T-helper 1 cell treated with Interleukin-12 subunit alpha and Interleukin-12 subunit beta and Interleukin-4 antibody, amounts not matched to agents 30 ng/mL and 1 ng/mL, for 36 hours (primary cell): ENCODE measurements around the gene SPAG6. TPM values are rescaled to one million over a fixed set of nuclear protein-coding genes. Genes with fewer than 3 reads are reported as not detected.

Experiments
- intact Hi-C: fragments of 100-400 bp; cut with micrococcal nuclease; formaldehyde crosslinking; loops from one replicate; pipeline ENCODE4 v1.15.1; 2024
- total RNA-seq: library from RNA; stranded (reverse); gene quantifications from 2 replicates; pipeline ENCODE4 v1.2.3, GENCODE V29; 2022

SPAG6 gene
- total RNA-seq, 1 donor from 2014 or later = 0.96 TPM

DNA sequence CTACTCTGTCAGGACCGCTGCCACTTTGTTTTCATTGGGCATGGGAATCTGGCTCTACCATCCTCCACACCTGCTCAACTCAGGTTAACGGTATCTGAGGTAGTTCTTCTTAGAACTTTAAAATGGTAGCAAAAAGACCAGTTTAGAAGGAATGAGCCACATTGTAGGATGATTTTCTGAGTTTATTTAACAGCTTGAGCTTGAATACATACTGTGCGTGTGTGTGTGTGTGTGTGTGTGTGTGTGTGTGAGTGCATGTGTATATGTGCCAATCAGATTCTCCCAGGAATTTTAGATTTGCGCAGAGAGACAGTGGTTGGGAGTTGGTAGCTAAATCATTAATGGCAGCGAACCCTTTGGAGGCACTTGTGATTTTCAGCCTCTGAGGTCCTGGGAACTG, 81.4 kb downstream of the SPAG6 start:
- intact Hi-C loops = no loop called here

DNA sequence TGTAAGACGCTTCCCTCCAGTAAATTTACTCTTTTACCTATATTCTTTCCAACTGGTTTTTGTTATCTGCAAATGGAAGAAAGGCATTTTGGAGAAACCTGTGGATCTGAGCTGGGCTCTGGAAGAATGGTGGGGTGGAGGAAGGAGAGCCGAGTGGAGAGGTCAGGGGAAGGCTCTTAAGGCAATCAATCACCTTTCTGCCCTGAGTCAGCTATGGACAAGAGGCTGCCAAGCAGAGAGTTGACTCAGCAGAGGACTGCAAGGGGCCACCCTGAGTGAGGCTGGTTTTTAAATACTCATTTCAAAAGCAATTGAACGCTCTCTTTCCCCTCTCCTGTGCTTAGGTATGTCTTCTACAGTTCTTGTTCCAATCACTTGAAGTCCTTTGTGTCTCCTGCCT, 81.8 kb downstream of the SPAG6 start:
- intact Hi-C loops = no loop called here

DNA sequence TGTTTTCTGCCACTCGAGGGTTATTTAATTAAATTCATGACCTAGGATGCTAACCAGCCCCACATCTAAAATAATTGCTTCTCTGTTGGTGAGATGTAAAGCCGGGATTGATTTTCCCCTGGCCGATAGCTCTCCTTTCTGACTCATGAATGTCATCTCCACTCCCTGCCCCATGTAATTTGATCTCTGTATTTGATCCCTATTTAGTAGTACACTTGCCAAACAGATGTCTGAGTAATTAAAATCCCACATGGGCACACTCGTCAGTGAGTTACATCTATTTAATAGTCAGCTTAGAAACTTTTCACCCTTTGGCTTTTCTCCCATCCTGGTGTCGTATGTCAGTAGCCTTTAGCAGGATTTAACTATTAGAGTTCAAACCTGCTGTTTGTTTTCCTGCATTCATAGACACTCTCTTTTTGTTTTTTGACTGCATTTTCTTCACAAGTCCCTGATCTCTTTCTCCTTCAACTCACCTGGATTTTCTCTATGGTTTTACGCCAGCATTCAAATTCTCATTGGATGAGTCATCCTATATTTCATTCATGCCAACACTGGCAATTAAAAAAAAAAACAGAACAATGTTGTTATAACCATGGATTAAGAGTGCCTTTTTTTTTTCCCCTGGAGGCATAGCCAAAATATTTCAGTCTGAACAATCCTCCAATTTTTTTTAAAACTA, 82.7 kb downstream of the SPAG6 start:
- intact Hi-C loops = no loop called here

DNA sequence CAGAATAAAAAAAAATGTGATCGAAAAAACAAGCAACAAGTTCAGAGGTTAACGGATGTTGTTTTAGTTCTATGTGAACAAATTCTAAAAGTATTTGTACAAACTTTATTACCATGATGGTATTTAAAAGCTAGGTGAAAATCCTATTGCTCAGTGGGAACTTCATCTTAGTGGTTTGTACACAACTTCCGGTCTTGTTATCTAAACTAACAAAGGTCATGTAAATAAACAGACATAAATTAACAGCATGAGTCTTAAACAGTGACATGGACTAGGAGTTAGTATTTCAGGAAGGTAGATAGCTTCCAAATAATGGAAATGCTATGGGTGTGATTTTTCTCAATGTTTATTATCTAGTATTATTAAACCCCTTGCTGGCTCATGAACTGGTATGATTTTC, 83.8 kb downstream of the SPAG6 start:
- intact Hi-C loops = no loop called here

DNA sequence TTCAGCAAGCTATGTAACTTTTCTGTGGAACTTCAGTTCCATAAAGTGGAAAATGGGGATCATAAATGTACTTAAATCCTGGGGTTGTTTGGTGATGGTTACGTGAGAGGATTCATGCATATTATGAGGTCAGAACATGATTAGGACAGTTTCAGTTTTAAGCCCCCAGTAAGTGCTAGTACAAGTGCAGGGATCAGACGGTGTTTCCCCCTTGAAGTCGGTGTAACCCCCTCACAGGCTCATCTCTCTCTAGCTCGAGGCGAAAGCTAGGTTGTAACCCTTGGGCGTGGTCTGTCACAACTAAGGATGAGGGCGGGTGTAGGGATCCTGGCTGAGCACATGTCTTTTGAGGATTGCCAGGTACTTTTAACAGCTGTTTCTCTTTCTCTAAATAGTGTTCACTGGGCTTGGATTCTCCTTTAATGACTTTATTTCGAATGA, 84.7 kb downstream of the SPAG6 start:
- intact Hi-C loops = loop anchor here (5.0 to 10.0 kb wide), 3 partner anchors 38 to 1015 kb away; no protein-coding TSS in a partner anchor

DNA sequence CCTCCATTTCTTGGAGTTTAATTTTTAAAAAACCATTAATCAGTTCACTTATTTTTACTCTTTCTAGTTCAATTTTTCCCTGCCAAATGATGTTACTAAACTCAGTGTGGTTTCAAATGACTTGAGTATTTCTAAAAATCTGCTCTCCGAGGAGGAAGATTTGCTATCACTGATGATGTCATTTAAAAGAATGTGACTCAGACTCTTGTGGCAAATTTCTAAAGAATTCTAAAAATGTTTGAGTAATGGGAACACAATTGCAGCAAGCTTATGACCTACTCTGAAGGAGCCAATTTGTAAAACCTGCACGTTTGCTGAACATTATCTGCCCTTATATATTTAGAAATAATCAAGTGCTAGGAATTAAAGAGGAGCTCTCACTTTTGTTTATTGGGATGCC, 88.6 kb downstream of the SPAG6 start:
- intact Hi-C loops = loop anchor here (5.0 to 10.0 kb wide), 3 partner anchors 42 to 1011 kb away; no protein-coding TSS in a partner anchor

DNA sequence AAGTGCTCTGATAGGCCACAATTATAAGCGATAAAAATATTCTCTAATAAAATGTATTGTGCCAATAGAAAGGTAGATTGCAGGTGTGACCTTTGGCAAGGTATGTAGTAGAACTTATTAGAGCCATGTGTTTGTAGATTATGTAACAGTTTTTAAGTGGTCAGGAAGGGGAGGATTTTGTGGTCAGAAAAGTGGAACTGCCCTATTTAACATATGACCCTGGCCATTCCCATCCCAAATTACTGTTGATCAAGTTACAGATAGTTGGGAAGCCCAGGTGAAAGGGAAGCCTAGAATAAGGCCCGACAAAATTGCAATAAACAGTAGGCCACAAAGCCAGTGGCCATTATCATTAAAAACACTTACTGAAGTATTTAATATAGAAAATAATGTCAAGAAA, 89.2 kb downstream of the SPAG6 start:
- intact Hi-C loops = loop anchor here (5.0 to 10.0 kb wide), 3 partner anchors 42 to 1010 kb away; no protein-coding TSS in a partner anchor

DNA sequence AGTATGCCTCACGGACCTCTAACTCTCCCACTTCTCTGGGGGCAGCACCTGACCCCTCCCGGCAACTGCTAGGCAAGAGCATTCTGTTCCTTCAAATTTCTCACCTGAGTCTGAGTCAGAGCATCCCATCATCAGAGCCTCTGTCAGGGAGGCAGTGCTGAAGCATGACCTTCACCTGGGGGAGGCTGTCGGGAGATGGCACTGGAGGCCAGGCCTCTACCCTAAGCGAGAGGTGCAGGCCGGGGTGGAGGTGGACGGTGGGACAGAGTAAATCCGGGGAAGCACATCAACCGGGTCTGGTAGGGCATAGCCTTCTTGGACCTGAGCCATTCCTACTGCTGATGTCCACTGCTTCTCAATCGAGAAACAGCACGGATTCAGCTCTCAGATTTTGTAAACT, 90.4 kb downstream of the SPAG6 start:
- intact Hi-C loops = loop anchor here (2.0 to 10.0 kb wide), 9 partner anchors 69 to 1009 kb away; partner anchors contain the start of genes COMMD3, MSRB2 and PIP4K2A

DNA sequence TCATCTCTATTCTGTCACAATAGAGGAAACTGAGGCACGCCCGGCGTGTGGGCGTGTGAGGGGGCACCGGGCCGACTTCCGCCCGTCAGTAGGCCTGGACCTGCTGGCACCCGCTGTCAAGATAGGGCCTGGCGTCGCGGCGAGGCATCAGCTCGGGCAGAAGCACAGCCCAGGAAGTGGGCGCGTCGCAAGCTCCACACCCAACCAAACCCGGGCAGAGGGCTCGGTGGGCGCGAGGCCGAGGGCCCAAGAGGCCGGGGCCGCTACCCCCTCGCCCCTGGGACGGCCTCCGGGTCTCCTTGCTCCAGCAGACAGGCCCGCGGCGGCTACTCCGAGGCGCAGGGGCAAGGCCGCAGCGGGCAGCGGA, 91.2 kb downstream of the SPAG6 start:
- intact Hi-C loops = loop anchor here (2.0 to 10.0 kb wide), 9 partner anchors 70 to 1008 kb away; partner anchors contain the start of genes COMMD3, MSRB2 and PIP4K2A

DNA sequence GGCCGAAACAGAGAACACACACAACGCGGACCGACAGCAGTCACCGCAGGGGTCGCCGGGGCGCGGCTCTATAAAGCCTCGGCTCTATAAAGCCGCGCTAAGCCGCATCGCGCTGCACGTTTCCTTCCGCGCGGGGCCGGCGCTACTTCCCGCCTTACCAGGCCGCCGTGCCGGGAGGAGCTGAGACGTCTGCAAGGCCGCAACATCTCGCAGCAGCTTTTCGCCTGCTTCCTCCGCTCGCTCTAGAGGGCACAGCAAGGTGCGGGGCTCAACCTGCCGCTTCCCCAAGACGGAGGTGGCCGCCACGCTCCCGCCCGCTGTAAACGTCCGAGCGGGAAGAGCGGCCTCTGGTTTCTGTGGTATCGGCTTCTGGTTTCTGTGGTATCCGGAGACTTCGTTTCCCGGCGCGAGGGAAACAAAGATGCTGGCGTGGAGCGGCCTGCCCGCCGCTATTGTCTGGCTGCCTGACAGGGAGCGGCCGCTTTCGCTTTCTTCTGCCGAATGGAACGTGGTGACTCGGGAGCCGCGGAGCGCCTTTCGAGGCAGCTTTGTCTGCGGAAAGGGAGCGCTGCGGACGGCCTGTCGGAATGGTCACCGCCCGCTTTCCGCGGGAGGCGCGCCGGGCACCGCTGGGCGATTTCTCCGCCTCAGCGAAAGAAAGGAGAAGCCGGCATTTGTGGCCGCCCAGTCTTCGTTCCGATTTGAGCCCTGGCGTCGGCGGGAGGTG, 91.8 kb downstream of the SPAG6 start:
- intact Hi-C loops = loop anchor here (1.0 to 10.0 kb wide), 18 partner anchors 55 to 1008 kb away; partner anchors contain the start of genes COMMD3, DNAJC1, MLLT10 and MSRB2

DNA sequence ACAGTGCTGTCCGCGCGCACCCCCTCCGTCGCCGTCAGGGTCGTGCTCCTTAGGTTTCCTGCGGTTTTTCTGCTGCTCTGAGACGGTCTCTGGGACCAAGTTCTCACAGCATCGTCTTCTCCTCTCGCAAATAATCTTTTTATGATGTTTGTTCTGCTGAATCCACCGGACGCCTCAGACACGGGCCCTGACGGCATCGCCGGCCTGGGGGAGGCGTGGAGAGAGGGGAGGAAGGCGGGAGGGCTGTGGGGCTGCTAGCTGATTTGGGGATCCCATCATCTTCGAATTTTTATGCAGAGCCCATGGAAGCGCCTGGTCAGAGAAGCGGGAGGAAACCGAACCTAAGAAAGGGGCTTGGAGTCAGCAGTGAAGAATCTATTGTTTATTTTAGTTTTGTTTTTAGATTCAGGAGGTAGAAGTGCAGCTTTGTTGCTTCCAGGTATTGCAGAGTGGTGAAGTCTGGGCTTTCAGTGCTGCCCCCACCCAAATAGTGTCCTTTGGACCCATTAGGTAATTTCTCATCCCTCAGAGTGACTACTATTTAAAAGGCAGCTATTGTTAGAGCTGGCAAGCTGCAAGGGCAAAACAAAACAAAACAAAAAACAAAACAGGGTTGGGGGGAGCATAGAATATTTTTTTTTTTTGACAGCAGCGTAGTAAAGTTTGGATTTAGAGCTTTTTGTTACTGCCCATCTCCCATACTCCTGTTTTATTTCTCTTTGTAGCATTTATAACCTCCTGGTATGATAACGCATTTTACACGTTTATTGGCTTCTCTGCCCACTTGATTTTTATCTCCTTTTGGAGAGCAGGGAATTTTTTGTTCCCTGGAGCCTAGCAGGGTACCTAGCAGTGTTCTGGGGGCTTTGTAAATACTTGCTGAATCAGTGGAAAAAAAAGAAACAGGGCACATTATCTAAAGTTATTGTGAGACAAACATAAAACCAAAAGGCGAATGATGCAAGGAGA, 92.6 kb downstream of the SPAG6 start:
- intact Hi-C loops = loop anchor here (1.0 to 10.0 kb wide), 20 partner anchors 37 to 1007 kb away; partner anchors contain the start of genes COMMD3, DNAJC1, MLLT10 and MSRB2

DNA sequence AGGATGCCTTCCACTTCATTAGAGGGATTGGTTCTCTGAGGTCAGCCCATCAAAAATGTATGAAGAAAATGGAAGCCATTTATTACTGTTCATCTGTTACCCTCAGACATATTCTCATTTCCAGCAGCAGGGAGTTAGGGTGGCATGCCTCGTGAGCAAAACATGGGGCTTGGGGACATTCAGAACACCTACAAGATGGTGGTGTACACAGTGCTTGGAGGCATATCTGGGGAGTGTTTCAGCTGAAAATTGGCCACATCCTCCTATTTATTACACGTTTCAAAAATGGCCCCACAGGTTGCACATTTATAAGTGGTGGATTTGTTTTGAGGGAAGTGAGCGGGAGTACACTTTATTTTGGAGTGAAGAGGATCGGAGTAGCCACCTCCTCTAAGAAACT, 93.4 kb downstream of the SPAG6 start:
- intact Hi-C loops = loop anchor here (1.0 to 10.0 kb wide), 6 partner anchors 36 to 1006 kb away; no protein-coding TSS in a partner anchor

DNA sequence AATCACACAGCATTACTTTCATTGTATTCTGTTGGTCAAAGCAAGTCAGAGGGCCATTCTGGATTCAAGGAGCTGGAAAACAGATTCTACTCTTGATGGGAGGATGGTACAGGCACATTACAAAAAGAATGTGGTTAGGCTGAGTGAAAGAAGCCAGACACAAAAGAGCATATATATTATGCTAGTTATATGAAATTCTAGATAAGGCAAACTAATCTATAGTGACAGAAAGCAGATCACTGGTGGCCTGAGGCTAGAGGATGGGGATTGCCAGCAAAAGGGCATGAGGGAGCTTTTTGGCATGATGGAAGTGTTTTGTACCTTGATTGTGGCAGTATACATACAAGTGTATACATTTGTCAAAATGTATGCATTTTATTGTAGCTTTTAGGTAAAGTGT, 96.8 kb downstream of the SPAG6 start:
- intact Hi-C loops = no loop called here

DNA sequence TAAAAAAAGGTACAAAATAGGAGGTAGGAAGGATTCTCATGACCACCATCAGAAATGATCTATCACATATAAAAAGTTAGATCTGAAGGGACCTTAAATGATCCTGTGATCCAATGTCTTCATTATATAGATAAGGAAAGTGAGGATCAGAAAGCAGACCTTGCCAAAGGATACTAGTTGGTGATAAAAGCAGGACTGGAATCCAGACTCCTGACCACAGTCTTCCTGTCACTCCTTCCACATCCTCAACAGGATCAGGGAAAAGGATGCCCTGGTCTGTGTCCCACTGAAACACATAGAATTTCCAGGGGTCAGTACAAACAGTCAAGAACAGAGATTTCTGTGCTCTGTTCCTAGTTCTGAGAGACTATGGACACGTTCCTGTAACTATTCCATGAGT, 97.2 kb downstream of the SPAG6 start:
- intact Hi-C loops = no loop called here

DNA sequence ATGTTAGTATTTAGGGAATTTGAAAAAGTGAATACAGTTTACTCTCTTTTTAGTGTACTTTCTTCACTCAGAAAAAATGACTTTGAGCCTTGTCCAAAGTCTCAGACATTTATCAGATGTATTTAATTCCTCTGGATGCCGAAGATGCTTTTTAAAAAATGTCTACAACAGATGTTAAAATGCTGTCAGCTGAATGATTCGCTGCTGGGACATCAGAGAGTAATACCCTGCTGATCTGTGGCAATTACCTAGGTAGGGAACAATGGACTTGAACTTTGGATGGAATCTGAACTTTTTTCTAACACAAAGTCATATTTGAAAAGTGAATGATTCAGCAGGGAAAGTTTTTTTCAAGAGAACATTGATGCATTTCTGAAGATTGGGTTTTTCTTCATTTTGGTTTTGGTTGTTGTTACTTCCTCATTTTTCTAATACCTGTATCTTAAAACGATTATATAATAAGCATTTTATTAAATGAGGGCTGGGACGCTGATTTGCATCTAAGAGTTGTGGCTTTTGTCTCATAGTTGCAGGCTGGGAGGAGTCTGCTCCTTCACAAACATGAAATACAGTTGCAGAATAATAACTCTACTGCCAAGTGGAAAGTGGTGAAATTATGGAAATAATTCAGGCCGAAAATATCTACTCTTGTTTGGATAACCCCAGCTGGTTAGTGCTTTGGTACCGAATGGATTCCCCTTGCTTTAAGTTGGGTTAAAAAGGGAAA, 98.0 kb downstream of the SPAG6 start:
- intact Hi-C loops = no loop called here

DNA sequence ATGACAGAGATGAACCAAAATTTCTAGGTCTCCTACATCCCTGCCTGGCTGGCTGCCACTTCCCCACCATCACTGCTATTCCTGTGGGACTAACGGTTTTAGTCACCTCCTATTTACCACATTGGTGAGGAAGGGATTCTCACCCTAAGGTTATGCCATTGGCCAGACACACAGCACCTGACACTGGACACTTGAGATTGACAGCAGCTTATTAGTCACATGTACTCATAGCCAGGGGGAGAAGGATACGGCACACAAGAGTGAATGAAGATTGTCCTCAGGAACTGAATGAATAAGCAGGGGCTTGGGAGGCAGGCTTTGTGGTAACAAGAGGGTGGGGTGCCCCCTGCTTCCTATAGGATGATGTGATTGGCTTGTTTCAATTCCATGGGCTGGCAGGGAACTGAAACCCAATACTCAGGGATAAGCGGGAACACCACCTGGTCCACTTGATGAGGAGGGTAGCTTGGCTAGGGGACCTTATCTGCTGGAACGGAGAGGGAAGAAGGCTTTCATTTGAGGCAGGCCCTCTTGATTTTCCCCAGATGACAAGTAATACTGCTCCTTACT, 99.0 kb downstream of the SPAG6 start:
- intact Hi-C loops = no loop called here

DNA sequence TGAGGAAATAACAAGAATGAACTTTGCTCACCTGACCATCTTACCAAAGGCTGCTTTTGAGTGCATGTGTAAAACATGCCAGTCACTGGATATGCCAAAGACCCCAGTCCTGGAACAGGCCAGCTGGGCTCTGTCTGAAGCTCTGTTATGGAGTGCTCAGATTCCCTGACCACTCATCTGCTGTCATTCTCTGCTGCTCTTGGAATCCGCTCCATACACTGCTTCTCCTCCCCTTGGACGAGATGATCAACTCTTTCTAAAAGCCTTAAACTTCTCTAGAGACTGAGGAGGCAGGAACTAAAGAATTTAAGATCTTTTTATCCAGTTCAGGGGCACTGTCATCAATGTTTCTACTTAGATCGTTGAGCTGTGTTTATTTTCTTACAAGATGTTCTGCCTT, 100.2 kb downstream of the SPAG6 start:
- intact Hi-C loops = no loop called here

DNA sequence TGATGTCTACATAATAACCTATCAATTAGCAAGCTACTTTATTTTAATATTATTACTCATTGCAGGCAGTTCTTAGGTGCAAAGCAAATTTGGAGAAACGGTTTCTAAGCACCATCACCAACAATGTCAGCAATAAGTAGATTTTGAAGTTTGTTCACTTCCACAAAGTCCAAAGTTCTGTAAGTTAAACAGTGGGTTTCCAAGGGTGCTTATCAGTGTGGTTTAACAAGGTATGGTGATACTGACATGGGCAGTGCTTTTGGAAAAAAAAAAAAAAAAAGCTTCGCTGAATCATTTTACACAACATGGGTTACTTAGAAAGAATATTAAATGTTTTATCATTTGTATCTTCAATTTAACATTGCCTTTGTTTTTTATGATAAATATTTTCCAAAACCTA, 101.8 kb downstream of the SPAG6 start:
- intact Hi-C loops = no loop called here

DNA sequence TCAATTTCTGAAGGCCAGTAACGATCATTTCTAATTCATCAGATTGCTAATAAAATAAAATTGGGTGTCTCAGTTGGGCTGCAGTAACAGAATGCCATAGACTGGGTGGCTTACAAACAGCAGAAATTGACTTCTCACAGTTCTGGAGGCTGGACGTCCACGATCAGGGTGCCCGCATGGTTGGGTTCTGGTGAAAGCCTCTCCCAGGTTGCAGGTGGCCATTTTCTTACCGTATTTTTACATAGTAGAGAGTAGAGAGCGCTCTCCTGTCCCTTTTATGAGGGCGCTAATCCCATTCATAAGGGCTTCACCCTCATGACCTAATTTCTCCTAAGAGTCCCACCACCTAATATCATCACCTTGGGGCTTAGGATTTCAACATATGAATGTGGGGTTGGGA, 106.0 kb downstream of the SPAG6 start:
- intact Hi-C loops = no loop called here

DNA sequence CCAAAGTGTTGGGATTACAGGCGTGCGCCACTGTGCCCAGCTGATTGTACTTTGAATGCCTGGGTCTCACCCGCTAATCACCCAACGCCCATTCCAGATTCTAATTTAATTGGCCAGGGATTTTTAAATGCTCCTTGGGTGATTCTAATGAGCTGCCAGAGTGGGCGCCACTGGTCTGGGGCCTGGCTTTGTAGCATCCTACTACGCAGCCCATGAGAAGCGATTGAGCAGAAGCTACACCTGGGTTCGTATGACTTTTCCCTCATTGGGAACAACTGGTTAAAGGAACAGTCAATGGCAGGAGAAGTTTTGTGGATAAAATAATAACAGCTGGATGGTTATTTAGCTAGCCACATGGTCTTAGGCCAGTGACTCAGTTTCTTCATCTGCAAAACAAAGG, 108.0 kb downstream of the SPAG6 start:
- intact Hi-C loops = no loop called here
